ENCODE results near the gene B3GNT7.

DNA sequence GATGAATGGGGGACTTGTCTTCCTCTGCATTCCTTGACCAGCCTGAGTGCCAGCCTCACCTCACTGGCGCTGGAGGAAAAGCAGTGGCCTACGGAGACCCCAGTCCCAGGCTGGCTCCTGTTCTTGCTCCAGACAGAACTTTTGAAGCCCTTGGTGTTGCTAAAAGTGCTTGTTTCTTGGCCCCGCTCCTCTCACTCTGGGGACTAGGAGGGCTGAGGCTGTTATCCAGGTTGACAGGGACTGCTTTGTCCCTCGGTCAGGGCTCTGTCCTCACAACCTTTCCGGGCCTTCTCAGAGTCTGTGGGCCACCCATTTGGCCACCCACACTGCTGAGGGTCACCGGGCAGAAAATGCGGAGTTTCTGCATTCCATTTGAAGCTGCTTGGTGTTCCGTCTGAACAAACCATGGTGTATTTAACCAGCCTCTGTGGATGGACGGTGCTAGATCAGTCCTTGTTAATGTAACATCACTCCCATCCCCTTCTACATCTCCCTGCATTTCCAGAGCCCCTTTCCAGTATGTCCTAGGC lies 25.6 kb downstream of the B3GNT7 start:
- TF ChIP-seq POLR2AphosphoS5 (IDR thresholded peaks at IDR 0.05) (no peak), EZH2 (IDR thresholded peaks at IDR 0.05; ENCODE audit: borderline replicate concordance, insufficient read depth, low read length, poor library complexity, severe bottlenecking) (no peak)
- TF ChIP-seq, protein P1, sequence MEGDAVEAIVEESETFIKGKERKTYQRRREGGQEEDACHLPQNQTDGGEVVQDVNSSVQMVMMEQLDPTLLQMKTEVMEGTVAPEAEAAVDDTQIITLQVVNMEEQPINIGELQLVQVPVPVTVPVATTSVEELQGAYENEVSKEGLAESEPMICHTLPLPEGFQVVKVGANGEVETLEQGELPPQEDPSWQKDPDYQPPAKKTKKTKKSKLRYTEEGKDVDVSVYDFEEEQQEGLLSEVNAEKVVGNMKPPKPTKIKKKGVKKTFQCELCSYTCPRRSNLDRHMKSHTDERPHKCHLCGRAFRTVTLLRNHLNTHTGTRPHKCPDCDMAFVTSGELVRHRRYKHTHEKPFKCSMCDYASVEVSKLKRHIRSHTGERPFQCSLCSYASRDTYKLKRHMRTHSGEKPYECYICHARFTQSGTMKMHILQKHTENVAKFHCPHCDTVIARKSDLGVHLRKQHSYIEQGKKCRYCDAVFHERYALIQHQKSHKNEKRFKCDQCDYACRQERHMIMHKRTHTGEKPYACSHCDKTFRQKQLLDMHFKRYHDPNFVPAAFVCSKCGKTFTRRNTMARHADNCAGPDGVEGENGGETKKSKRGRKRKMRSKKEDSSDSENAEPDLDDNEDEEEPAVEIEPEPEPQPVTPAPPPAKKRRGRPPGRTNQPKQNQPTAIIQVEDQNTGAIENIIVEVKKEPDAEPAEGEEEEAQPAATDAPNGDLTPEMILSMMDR (IDR thresholded peaks at IDR 0.05; ENCODE audit: poor library complexity, severe bottlenecking), result no peak
